Measurements from ENCODE around the gene RNF34.
"Not testable (repeated sequence)": the region's sequence is repeated elsewhere in the genome, so short reads cannot be mapped to it uniquely, and the experiment has no call there.

Gene RNF34, protein sequence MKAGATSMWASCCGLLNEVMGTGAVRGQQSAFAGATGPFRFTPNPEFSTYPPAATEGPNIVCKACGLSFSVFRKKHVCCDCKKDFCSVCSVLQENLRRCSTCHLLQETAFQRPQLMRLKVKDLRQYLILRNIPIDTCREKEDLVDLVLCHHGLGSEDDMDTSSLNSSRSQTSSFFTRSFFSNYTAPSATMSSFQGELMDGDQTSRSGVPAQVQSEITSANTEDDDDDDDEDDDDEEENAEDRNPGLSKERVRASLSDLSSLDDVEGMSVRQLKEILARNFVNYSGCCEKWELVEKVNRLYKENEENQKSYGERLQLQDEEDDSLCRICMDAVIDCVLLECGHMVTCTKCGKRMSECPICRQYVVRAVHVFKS

DNA sequence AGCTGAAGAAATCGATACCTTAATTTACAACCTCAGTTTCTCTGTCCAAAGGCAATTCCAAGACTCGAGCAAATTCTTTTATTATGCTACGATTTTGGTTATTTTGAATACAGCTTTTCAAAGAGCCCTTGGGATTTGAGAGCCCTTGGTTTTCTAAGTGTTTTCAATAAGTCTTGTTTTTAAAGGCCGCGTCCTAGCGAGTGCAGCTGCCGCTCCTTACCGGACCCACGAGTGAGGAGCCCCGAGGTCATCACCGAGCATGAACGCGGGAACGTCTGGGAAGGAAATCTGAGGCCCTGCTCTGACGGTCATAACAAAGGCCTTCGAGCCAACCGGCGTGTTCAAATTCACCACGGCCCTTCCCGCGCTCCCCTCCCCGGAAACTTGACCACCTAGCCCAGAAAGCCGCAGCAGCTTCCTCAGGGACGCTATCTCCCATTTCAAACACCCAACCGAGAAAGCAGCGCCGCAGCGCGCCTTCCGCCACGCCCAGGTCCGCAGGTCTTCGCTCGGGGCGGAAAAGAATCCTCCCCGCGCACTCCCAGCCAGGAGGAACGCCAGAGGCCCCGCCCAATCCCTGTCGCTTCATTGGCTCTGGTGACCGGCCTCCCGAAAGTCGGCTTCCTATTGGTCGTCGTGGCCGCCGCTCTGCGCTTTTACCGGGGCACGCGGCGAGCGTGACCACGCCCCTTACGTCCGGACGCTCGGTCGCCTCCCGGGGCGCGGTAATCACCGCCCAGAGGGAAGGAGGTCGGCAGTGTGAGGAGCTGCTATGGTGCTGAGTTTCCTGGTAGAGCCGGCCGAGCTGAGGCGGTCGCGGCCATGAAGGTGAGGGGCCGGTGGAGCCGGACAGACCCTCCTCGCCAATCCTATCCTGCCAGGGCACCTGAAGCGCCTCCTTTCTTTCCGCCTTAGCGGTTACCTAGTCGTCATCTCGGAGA is at the start of gene RNF34:
Gene RNF34, plus strand, starts transcription at position 728 of the 941 bp plus-strand sequence. Its CDS starts 95 bp downstream, at position 823.
- peak; percentile 96 for DNase-seq

DNA sequence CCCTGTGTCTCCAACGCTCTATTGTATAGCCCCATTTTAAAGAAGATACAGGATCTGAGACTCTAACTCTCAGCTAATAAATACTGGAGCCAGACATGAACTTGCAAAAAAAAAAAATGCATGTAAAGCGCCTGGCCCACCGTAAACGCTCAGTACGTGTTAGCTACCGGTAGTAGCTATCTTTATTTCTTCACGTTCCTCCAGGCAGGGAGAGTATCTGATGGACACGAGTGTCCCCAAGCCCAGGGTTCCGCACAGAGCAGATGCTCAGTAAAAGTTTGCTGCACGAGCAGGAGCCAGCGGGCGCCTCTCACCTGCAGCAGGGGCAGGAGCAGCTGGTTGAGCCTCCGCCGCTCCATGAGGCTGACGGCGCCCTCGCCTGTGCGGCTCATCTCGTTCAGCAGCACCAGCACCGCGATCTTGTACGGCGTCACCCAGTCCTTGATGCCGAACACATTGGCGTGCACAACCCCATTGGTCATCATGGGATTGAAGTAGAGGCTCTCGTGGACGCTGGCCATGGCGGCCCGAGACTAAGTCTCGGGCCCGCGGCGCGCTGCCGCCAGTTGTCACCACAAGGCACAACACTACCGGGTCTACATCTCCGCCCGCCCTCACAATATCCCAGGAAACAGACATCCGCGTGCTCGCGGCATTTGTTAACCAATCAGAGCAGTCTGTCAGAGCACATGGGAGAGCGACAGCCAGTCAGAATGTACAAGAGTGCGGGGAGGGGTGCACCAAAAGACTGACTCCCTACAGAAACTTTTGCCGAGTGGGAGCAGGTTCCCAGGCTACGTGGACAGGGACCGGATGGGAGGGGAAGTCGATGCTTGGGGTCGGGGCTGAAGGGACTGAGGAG is 47.9 kb upstream of the RNF34 start, which contains the start of gene ANAPC5:
Gene ANAPC5, minus strand, starts transcription at position 592 of the 862 bp plus-strand sequence. Its CDS starts 71 bp downstream, at position 521.
- peak; percentile 82 for DNase-seq

DNA sequence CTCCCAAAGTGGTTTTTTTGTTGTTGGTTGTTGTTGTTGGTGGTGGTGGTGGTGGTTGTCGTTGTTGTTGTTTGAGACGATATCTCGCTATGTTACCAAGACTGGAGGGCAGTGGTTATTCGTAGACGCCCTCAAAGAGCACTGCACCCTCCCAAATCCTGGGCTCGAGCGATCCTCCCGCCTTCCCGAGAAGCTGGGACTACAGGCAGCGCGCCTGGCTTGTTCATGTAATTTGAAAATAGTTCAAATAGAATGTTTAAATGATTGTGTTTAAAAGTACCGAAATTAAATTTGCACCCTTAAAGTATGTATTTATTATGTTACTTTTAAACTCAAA is 47.3 kb upstream of the RNF34 start:
- DNase-seq = no peak

DNA sequence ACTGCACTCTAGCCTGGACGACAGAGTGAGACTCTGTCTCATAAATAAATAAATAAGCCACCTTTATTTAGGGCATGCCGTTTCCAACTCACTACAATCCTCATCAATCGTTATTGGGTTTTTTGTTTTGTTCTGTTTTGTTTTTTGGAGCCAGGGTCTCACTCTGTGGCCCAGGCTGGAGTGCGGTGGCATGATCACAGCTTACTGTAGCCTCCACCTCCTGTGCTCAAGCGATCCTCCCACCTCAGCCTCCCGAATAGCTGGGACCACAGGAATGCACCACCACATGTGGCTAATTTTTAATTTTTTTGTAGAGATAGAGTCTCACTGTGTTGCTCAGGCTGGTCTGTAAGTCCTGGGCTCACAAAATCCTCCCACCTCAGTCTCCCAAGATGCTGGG is 44.1 kb upstream of the RNF34 start:
- no peak for DNase-seq

DNA sequence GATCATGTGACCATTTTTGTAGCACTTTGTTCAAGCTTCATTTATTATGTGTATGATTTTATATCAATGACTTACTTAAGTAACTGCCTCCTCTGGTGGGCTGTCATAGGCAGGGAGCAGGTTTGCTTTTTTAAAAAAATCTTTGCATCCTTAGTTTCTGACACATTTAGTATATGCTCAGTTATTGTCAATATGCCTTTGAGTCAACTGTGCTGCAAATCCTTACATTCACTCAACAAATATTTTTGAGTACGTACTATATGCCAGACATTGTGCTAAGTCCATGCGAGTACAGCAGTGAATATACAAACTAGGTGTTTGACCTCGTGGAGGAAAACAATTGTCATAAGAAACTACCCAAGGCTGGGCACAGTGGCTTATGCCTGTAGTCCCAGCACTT is 43.3 kb upstream of the RNF34 start:
- DNase-seq = no peak

DNA sequence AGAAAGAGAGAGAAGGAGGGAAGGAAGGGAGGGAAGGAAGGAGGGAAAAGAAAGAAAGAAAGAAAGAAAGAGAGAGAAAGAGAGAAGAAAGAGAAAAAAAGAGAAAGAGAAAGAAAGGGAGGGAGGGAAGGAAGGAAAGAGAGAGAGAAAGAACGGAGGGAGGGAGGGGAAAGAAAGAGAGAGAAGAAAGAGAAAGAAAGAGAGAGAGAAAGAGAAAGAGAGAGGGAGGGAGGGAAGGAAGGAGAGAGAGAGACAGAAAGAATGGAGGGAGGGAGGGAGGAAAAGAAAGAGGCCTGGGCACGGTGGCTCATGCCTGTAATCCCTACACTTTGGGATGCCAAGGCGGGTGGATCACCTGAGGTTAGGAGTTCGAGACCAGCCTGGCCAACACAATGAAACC is 42.6 kb upstream of the RNF34 start:
- DNase-seq = no peak

DNA sequence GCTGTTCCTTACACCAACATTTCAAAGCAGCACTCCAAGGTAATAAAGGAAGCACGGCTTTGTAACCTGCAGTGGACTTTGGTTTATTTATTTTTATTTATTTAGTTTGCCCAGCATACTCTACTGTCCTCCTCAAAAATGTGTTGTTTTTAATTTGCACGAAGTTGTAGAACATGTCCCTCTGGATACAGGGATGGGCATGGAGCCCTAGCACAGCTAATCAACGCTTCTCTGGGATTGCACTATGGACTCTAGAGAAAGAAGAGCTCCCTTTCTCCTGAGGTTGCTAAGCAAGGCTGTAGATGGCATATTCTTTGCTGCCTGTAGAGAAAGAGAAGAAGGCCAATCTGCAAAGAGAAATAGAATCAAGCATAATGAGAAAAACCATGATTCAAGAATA is 41.8 kb upstream of the RNF34 start:
- no peak for DNase-seq

DNA sequence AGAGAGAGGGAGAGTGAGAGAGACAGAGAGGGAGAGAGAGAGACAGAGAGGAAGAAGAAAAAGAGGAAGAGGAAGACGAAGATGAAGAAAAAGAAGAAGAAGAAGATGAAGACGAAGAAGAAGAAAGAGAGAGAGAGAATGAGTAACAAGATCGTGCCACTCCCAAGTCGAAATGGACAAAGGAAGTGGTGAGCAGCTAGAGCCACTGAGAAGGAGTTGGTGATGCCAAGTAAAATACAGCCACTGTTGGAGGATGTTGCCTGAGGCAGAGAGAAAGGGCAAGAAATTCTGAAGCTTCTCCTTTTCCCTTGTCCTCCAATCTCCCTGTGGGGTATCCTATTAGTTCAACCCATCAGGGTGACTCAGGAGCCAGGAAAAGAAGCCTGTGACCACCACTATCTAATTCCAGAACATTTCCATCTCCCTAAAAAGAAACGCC is 35.2 kb upstream of the RNF34 start:
- DNase-seq = no peak

DNA sequence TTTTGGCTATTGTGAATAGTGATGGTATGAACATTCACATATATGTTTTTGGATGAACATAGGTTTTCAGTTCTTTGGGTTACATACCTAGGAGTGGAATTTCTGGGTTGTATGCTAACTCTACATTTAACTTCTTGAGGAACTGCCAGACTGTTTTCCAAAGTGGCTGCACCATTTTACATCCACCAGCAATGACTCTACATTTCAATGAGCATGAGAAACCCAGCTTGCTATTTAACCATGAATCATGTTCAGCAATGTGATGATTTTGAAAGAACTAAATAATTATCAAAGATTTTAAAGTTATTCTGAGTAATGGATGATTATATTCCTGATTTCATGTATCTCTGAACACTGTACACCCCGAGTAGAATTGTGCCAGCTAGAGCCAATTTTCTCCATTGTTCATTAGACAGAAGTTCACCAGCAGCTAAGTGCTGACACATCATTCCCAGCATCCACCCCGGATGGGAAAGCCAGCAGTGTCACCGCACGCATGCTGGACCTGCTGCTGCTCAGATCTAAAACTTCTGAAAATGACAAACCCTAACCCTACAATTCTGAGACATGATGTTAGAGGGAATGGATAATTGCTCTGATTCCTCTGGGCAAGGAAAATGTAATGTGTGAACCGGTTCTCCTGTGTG is 34.4 kb upstream of the RNF34 start:
- DNase-seq = no peak

DNA sequence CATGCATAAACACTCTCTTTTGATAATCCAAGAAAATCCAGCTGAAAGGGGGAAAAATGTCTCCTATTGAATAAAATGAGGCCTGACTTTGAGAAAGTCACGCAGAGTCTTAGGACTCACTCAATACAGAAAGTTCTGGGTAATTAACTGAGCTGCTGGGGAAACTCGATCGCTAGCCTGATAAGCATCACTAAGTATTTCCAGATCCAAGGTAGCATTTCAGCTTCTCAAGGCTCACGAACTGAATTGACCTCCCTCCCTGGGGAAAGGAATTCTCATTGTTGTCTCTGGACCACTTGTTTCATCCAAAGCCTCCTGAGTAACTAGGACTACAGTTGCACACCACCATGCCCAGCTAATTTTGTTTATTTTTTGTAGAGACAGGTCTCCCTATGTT is 33.9 kb upstream of the RNF34 start:
- no peak for DNase-seq

DNA sequence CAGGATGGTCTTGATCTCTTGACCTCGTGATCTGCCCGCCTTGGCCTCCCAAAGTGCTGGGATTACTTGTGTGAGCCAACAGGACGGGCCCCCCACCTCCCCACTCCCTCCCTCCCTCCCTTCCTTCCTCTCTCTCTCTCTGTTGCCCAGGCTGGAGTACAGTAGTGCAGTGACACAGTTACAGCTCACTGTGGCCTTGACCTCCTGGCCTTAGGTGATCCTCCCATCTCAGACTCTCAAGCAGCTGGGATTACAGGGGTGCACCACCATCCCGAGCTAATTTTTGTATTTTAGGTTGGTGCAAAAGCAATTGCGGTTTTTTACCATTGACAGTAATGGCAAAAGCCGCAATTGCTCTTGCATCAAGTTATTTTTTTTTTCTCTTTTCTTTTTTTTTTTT is 28.5 kb upstream of the RNF34 start:
- no peak for DNase-seq

DNA sequence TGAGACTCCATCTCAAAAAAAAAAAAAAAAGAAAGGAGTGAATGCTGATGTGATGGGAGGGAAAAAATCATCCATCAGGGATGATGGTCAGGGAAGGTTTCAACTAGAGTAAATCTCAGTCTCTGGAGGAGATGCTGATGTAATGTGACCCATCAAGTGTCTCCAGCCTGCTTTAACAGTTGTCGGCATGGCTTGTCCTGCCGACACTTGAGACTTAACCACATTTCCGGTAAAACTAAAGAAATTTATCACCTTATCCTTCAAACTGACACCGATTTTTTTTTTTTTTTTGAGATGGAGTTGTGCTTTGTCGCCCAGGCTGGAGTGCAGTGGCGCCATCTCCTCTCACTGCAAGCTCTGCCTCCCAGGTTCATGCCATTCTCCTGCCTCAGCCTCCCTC is 26.2 kb upstream of the RNF34 start:
- DNase-seq = no peak

DNA sequence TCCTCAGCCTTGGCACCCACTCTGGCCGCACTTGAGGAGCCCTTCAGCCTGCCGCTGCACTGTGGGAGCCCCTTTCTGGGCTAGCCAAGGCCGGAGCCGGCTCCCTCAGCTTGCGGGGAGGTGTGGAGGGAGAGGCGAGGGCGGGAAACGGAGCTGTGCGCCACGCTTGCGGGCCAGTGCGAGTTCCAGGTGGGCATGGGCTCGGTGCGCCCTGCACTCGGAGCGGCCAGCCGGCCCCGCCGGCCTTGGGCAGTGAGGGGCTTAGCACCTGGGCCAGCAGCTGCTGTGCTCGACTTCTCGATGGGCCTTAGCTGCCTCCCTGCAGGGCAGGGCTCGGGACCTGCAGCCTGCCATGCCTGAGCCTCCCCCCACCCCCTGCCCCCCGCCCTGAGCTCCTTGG is 25.6 kb upstream of the RNF34 start:
- not testable (repeated sequence) for DNase-seq

DNA sequence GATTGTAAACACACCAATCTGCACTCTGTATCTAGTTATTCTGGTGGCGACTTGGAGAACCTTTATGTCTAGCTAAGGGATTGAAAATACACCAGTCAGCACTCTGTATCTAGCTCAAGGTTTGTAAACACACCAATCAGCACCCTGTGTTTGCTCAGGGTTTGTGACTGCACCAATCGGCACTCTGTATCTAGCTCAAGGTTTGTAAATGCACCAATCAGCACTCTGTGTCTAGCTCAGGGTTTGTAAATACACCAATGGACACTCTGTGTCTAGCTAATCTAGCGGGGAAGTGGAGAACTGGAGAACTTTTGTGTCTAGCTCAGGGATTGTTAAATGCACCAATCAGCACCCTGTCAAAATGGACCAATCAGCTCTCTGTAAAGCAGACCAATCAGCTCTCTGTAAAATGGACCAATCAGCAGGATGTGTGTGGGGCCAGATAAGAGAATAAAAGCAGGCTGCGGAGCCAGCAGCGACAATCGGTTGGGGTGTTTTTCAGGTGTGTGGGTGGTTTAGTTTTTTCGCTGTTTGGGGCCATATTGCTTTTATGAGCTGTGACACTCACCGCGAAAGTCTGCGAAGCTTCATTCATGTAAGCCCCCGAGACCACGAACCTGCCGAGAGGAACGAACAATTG is 24.9 kb upstream of the RNF34 start:
- DNase-seq = not testable (repeated sequence)

DNA sequence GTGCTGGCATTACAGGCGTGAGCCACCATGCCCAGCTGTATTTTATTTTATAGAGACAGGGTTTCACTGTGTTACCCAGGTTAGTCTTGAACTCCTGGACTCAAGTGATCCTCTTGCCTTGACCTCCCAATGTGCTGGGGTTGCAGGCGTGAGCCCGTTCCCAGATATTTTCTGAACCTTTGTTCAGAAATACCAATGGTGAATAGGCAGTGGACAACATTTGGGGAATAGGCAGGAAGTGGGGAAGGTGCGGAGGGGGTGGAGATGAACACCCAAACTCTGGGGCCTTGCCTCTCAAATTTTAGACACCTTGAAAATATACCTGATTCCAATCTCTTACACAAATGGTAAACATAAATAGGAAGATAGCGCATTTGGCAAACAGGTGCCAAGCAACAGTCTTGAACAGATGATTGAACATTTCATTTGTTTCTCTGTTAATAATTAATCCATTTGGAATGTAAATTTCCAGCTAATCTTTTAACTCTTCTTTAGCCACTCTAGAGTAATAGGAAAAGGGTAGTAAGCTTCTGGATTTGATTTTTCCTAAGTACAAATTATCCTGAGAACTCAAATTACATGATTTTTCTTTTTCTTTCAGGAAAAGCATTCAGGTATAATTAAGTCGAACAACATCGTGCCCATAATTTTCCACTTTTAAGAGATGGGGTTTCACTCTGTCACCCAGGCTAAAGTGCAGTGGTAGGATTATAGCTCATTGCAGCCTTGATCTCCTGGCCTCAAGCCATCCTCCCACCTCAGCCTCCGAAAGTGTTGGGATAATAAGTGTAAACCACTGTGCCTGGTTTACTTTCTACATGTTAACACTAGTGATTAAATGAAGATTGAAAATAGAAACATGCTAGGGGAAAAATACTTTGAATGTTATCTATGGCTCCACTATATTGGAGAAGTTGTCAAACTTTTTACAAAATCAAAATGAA is 22.9 kb upstream of the RNF34 start:
- DNase-seq = no peak

DNA sequence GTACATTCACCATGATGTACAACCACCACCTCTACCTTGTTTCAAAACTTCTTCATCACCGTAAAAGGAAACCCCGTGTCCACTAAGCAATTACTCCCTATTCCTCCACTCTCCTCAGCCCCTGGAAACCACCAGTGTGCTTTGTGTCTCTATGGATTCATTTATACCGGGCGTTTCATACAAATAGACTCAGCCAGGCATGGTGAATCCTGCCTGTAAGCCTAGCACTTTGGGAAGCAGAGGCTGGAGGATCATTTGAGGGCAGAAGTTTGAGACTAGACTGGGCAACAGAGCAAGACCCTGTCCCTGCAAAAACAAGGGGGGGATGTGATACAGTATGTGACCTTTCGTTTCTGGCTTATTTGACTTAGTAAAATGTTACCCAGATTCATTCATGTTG is 21.2 kb upstream of the RNF34 start:
- DNase-seq = no peak

DNA sequence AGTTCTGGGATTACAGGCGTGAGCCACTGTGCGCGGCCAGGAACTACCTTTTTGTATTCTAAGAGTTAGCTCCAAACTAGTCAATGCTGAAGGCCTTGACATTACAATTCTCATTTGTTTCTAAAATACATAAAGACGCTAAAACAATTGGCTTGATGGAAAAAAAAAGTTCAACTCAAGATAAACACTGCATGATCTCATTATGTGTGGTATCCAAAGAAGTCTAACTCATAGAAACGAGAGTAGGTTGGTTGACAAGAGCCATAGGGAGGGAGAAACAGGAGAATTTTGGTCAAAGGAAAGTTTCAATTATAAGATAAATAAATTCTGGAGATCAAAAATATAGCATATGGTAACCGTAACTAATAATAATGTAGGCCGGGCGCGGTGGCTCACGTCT is 20.0 kb upstream of the RNF34 start:
- no peak for DNase-seq

DNA sequence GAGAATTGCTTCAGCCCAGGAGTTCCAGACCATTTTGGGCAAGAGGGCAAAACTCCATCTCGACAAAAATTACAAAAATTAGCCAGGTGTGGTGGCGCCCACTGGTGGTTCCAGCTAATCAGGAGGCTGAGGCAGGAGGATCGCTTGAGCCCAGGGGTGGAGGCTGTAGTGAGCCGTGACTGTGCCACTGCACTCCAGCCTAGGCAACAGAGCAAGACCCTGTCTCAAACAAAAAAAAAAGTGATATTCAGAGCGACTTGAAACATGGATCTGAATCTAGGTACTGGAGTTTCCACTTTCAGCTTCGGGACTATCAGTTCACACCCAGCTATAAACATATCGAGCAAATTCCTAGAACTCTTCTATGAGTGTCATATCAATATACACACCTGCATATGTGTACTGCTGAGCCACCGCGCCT is 16.3 kb upstream of the RNF34 start:
- DNase-seq = no peak

DNA sequence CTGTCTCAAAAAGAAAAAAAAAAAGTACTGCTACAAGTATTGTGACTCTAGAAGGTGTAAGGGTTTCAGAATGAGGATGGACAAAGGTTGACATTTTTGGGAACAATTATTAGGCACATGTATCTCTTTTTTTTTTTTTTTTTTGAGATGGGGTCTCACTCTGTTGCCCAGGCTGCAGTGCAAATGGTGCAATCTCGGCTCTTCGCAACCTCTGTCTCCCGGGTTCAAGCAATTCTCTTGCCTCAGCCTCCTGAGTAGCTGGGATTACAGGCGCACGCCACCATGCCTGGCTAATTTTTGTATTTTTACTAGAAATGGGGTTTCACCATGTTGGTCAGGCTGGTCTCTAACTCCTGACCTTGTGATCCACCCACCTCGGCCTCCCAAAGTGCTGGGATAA is 15.0 kb upstream of the RNF34 start:
- DNase-seq = not testable (repeated sequence)

DNA sequence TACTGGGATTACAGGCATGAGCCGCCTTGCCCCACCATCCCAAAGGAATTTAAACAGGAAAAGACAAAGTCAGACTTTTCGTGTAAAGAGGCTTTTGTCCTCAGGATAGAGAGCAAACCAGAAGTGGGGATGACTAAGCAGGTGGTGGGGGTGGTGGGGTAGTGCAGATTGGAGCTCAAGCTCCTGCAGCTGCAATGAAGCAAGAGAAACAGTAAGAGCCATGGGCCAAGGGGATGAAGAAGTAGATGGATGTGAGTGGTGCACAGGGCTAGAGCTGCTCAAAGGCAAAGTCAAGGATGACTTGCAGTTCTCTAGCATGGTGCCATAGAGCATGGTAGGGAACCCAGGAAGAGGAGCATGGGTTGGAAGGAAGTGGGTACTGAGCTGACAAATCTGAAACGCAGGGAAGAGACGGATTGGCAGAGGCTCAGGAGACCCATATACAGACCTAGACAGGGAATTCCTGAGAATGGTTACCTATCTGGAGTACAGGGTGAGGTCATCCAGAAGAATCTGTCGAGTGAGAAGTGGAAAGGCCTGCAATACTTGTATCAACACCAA is 11.4 kb upstream of the RNF34 start:
- DNase-seq = no peak

Measured in activated CD4-positive, alpha-beta T cell treated with anti-CD3 and anti-CD28 coated beads for 1 hour (primary cell).